HEK293 (cell line): Measurements from ENCODE around the gene ATAT1.

Experiments used
- AEBP2 ChIP-seq: fragments of 450-650 bp; formaldehyde crosslinking; IDR thresholded peaks from 2 replicates; pipeline ENCODE4 v1.5.1; 2016; ENCODE audit warnings: missing biosample characterization, missing genetic modification characterization, borderline replicate concordance
- BCL11A ChIP-seq: fragments of 450-650 bp; formaldehyde crosslinking; IDR thresholded peaks from 2 replicates; pipeline ENCODE4 v1.5.1; 2016; ENCODE audit warnings: low read depth, missing biosample characterization, missing genetic modification characterization
- FEZF1 ChIP-seq: fragments of 450-650 bp; formaldehyde crosslinking; IDR thresholded peaks from 2 replicates; pipeline ENCODE4 v1.5.1; 2016; ENCODE audit warnings: missing biosample characterization, missing genetic modification characterization
- MEIS1 ChIP-seq: sonication (generic); formaldehyde crosslinking; IDR thresholded peaks from 2 replicates; pipeline ENCODE4 v1.8.1; 2022; ENCODE audit warnings: missing genetic modification reagents, mild to moderate bottlenecking, borderline replicate concordance
- REPIN1 ChIP-seq: fragments of 450-650 bp; formaldehyde crosslinking; IDR thresholded peaks from 2 replicates; pipeline ENCODE4 v1.5.1; 2017; ENCODE audit warnings: missing biosample characterization, missing genetic modification characterization, low read depth
- SALL2 ChIP-seq: fragments of 450-650 bp; formaldehyde crosslinking; IDR thresholded peaks from 2 replicates; pipeline ENCODE4 v1.5.0; 2017; ENCODE audit warnings: missing biosample characterization, mild to moderate bottlenecking, missing genetic modification characterization, borderline replicate concordance
- TCF7L2 ChIP-seq: IDR thresholded peaks from 2 replicates; pipeline ENCODE4 v1.6.1; 2011; ENCODE audit warnings: low read depth, mild to moderate bottlenecking, inconsistent platforms, low read length, moderate library complexity, borderline replicate concordance
- ZBTB26 ChIP-seq: fragments of 450-650 bp; formaldehyde crosslinking; optimal IDR thresholded peaks from 2 replicates; pipeline ENCODE3; 2016; ENCODE audit warnings: missing biosample characterization, mild to moderate bottlenecking, missing genetic modification characterization
- ZBTB7A ChIP-seq: fragments of 450-650 bp; formaldehyde crosslinking; IDR thresholded peaks from 2 replicates; pipeline ENCODE4 v1.5.1; 2016; ENCODE audit warnings: low read depth, missing biosample characterization, missing genetic modification characterization
- ZNF114 ChIP-seq: fragments of 450-650 bp; formaldehyde crosslinking; IDR thresholded peaks from 2 replicates; pipeline ENCODE4 v1.5.0; 2017; ENCODE audit warnings: missing biosample characterization, missing genetic modification characterization
- ZNF155 ChIP-seq: fragments of 450-650 bp; formaldehyde crosslinking; IDR thresholded peaks from 2 replicates; pipeline ENCODE4 v1.5.1; 2016; ENCODE audit warnings: missing biosample characterization, missing genetic modification characterization
- ZNF184 ChIP-seq: fragments of 450-650 bp; IDR thresholded peaks from 2 replicates; pipeline ENCODE4 v1.5.1; 2018; ENCODE audit warnings: missing biosample characterization, mild to moderate bottlenecking, missing genetic modification characterization
- ZNF19 ChIP-seq: fragments of 450-650 bp; formaldehyde crosslinking; IDR thresholded peaks from 2 replicates; pipeline ENCODE4; 2016; ENCODE audit warnings: missing biosample characterization, missing genetic modification characterization, low read depth
- ZNF221 ChIP-seq: fragments of 450-650 bp; formaldehyde crosslinking; IDR thresholded peaks from 2 replicates; pipeline ENCODE4 v1.5.1; 2017; ENCODE audit warnings: missing biosample characterization, missing genetic modification characterization, borderline replicate concordance
- ZNF23 ChIP-seq: fragments of 450-650 bp; formaldehyde crosslinking; IDR thresholded peaks from 2 replicates; pipeline ENCODE4 v1.5.1; 2016; ENCODE audit warnings: missing biosample characterization, missing genetic modification characterization, borderline replicate concordance
- ZNF280C ChIP-seq: fragments of 450-650 bp; formaldehyde crosslinking; IDR thresholded peaks from 2 replicates; pipeline ENCODE4 v1.5.1; 2016; ENCODE audit warnings: missing biosample characterization, missing genetic modification characterization
- ZNF335 ChIP-seq: fragments of 450-650 bp; formaldehyde crosslinking; conservative IDR thresholded peaks from 2 replicates; pipeline ENCODE4 v1.5.1; 2016; ENCODE audit warnings: missing biosample characterization, missing genetic modification characterization
- ZNF366 ChIP-seq: fragments of 450-650 bp; formaldehyde crosslinking; conservative IDR thresholded peaks from 2 replicates; pipeline ENCODE4 v1.5.1; 2016; ENCODE audit warnings: missing biosample characterization, missing genetic modification characterization
- ZNF394 ChIP-seq: fragments of 450-650 bp; formaldehyde crosslinking; IDR thresholded peaks from 2 replicates; pipeline ENCODE4 v1.5.1; 2016; ENCODE audit warnings: missing biosample characterization, missing genetic modification characterization, mild to moderate bottlenecking, moderate library complexity, borderline replicate concordance
- ZNF473 ChIP-seq: fragments of 450-650 bp; formaldehyde crosslinking; IDR thresholded peaks from 2 replicates; pipeline ENCODE4 v1.5.1; 2017; ENCODE audit warnings: missing biosample characterization, missing genetic modification characterization
- ZNF501 ChIP-seq: fragments of 450-650 bp; formaldehyde crosslinking; IDR thresholded peaks from 2 replicates; pipeline ENCODE4 v1.5.1; 2016; ENCODE audit warnings: missing biosample characterization, missing genetic modification characterization
- ZNF513 ChIP-seq: fragments of 450-650 bp; IDR thresholded peaks from 2 replicates; pipeline ENCODE4 v1.5.1; 2018; ENCODE audit warnings: missing biosample characterization, missing genetic modification characterization
- ZNF548 ChIP-seq: fragments of 450-650 bp; formaldehyde crosslinking; IDR thresholded peaks from 2 replicates; pipeline ENCODE4 v1.5.1; 2016; ENCODE audit warnings: missing biosample characterization, missing genetic modification characterization
- ZNF561 ChIP-seq: fragments of 450-650 bp; IDR thresholded peaks from 2 replicates; pipeline ENCODE4 v1.5.1; 2018; ENCODE audit warnings: missing biosample characterization, missing genetic modification characterization, borderline replicate concordance
- ZNF571 ChIP-seq: fragments of 450-650 bp; formaldehyde crosslinking; IDR thresholded peaks from 2 replicates; pipeline ENCODE4 v1.5.0; 2017; ENCODE audit warnings: missing biosample characterization, missing genetic modification characterization
- ZNF610 ChIP-seq: fragments of 450-650 bp; formaldehyde crosslinking; IDR thresholded peaks from 2 replicates; pipeline ENCODE4 v1.5.1; 2016; ENCODE audit warnings: missing biosample characterization, missing genetic modification characterization, borderline replicate concordance
- ZNF623 ChIP-seq: fragments of 450-650 bp; formaldehyde crosslinking; IDR thresholded peaks from 2 replicates; pipeline ENCODE4 v1.5.1; 2016; ENCODE audit warnings: missing biosample characterization, missing genetic modification characterization
- ZNF639 ChIP-seq: fragments of 450-650 bp; formaldehyde crosslinking; IDR thresholded peaks from 2 replicates; pipeline ENCODE4 v1.5.1; 2016; ENCODE audit warnings: missing biosample characterization, missing genetic modification characterization
- ZNF658 ChIP-seq: fragments of 450-650 bp; formaldehyde crosslinking; IDR thresholded peaks from 2 replicates; pipeline ENCODE4; 2016; ENCODE audit warnings: missing biosample characterization, missing genetic modification characterization
- ZNF707 ChIP-seq: fragments of 450-650 bp; formaldehyde crosslinking; IDR thresholded peaks from 2 replicates; pipeline ENCODE4 v1.5.1; 2016; ENCODE audit warnings: missing biosample characterization, missing genetic modification characterization
- ZSCAN23 ChIP-seq: fragments of 450-650 bp; formaldehyde crosslinking; IDR thresholded peaks from 2 replicates; pipeline ENCODE4 v1.5.1; 2016; ENCODE audit warnings: missing biosample characterization, missing genetic modification characterization

Gene ATAT1

GRCh38 chr6:30686009-30686907 is 59.6 kb downstream of the ATAT1 start, which contains the start of gene PPP1R18 (continued):
- TF ChIP-seq AEBP2 (no peak), ZNF623 (no peak), SALL2 (no peak), ZNF639 (tag by site-specific recombination) (no peak), ZBTB7A (tag by site-specific recombination) (peak; percentile 46; the same call in 1 of the 2 replicates), BCL11A (tag by site-specific recombination) (no peak), ZNF335 (tag by site-specific recombination) (peak; percentile 60), TCF7L2 (no peak), ZNF184 (no peak), ZNF114 (tag by site-specific recombination) (no peak), ZNF366 (tag by site-specific recombination) (peak; percentile 84), MEIS1 (CRISPR knock-in tag) (no peak), ZBTB26 (peak; percentile 51), FEZF1 (tag by site-specific recombination) (no peak), ZNF394 (no peak), ZNF501 (no peak), ZNF23 (tag by site-specific recombination) (no peak), ZNF280C (tag by site-specific recombination) (no peak), ZNF473 (tag by site-specific recombination) (no peak), ZNF707 (tag by site-specific recombination) (no peak), ZNF513 (no peak), ZNF548 (tag by site-specific recombination) (no peak), ZNF658 (no peak), ZNF561 (tag by site-specific recombination) (no peak), ZNF221 (tag by site-specific recombination) (no peak), ZNF155 (tag by site-specific recombination) (no peak), REPIN1 (tag by site-specific recombination) (no peak), ZNF19 (no peak), ZNF610 (tag by site-specific recombination) (no peak), ZNF571 (tag by site-specific recombination) (no peak), ZSCAN23 (tag by site-specific recombination) (no peak)
